Hepatocyte (in vitro differentiated cells): ENCODE measurements around the gene FFAR2. TPM values are rescaled to one million over a fixed set of nuclear protein-coding genes. Genes with fewer than 3 reads are reported as not detected.

Experiments
- DNase-seq: peaks from one replicate; pipeline ENCODE4 v3.0.0-alpha.2; 2016; ENCODE audit warnings: low spot score
- H2AFZ ChIP-seq: fragments of 200-600 bp; sonication (generic); 2 replicates; pipeline ENCODE4 v1.6.0; 2016; ENCODE audit warnings: antibody characterized with exemption, mild to moderate bottlenecking
- H3K27ac ChIP-seq: fragments of 200-600 bp; sonication (generic); 2 replicates; pipeline ENCODE4 v1.5.1; 2016; ENCODE audit warnings: mild to moderate bottlenecking
- H3K27me3 ChIP-seq: fragments of 200-600 bp; sonication (generic); 2 replicates; pipeline ENCODE4 v1.6.1; 2016
- H3K36me3 ChIP-seq: fragments of 200-600 bp; sonication (generic); replicated peaks from 2 replicates; pipeline ENCODE4 v1.5.1; 2016; ENCODE audit warnings: low read depth; ENCODE audit not compliant: insufficient read depth
- H3K4me1 ChIP-seq: fragments of 200-600 bp; sonication (generic); 2 replicates; pipeline ENCODE4 v1.5.1; 2016; ENCODE audit warnings: mild to moderate bottlenecking, moderate library complexity; ENCODE audit not compliant: insufficient read depth
- H3K4me2 ChIP-seq: fragments of 200-600 bp; sonication (generic); 2 replicates; pipeline ENCODE4 v1.6.0; 2016
- H3K4me3 ChIP-seq: fragments of 200-600 bp; sonication (generic); 2 replicates; pipeline ENCODE4 v1.5.1; 2016; ENCODE audit warnings: mild to moderate bottlenecking
- H3K79me2 ChIP-seq: fragments of 200-600 bp; sonication (generic); 2 replicates; pipeline ENCODE4 v1.6.0; 2017; ENCODE audit warnings: mild to moderate bottlenecking
- H3K9me2 ChIP-seq: fragments of 200-600 bp; sonication (generic); replicated peaks from 2 replicates; pipeline ENCODE4 v1.6.0; 2017; ENCODE audit warnings: mild to moderate bottlenecking; ENCODE audit not compliant: insufficient read depth
- H3K9me3 ChIP-seq: fragments of 200-600 bp; sonication (generic); 2 replicates; pipeline ENCODE4 v1.5.1; 2016; ENCODE audit warnings: low read depth, mild to moderate bottlenecking
- H4K20me1 ChIP-seq: fragments of 200-600 bp; sonication (generic); 2 replicates; pipeline ENCODE4 v1.6.0; 2016; ENCODE audit warnings: mild to moderate bottlenecking; ENCODE audit not compliant: insufficient read depth, poor library complexity, severe bottlenecking
- CTCF ChIP-seq: fragments of 200-600 bp; sonication (generic); IDR thresholded peaks from 2 replicates; pipeline ENCODE4 v1.5.1; 2016; ENCODE audit warnings: antibody characterized with exemption, mild to moderate bottlenecking; ENCODE audit not compliant: poor library complexity
- EZH2 ChIP-seq: fragments of 200-600 bp; sonication (generic); IDR thresholded peaks from 2 replicates; pipeline ENCODE4 v1.6.1; 2016; ENCODE audit warnings: antibody characterized with exemption, mild to moderate bottlenecking, borderline replicate concordance
- EZH2phosphoT487 ChIP-seq: fragments of 200-600 bp; sonication (generic); IDR thresholded peaks from one replicate; pipeline ENCODE4 v1.6.1; 2018; ENCODE audit warnings: antibody characterized with exemption, mild to moderate bottlenecking, low read depth, moderate library complexity; ENCODE audit not compliant: unreplicated experiment, severe bottlenecking
- WGBS: methylation state at CpG from one replicate; pipeline ENCODE4 v1.1.6; 2016; ENCODE audit warnings: low lambda C conversion rate; ENCODE audit errors: missing lambda C conversion rate; 5-methylcytosine and 5-hydroxymethylcytosine counted together
- polyA plus RNA-seq: library from polyadenylated mRNA; unstranded; fragments of >200 nt; fragmentation: Nextera tagmentation; extraction: Ambion mirVana; gene quantifications from 2 replicates; pipeline ENCODE4 v1.2.1, GENCODE V29; 2016
- total RNA-seq: library from RNA; depleted of rRNA; stranded (reverse); fragments of >200 nt; gene quantifications from 2 replicates; pipeline ENCODE4 v1.2.3, GENCODE V29; 2014

The FFAR2 gene
- total and polyA plus RNA-seq, 2 experiments from 2014 or later = 0.20 TPM; not detected in 1

DNA sequence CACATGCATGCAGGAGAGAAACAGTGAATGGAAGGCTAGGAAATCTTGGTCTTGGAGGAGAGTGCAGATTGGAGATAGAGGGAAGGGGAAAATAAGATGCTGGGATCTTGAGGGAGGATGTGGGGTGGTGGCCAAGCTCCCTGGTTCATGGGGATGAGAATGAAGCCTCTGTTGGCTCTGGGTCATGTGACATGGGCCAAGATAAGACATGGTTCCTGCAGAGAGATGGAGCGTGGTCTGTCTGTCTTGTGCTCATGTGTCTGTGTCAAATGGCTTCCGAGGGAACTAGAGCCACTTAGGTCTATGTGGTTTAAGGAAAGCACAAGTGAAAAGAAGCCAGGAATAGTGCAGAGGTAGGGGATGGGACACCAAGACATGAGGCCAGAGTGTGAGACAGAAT is 30.8 kb upstream of the FFAR2 start:
- Histone ChIP-seq H3K9me2 (no peaks in the 10 kb centered on the region), H3K79me2 (no peaks in the 10 kb centered on the region), H4K20me1 (no peaks in the 10 kb centered on the region), H3K36me3 (no peaks in the 10 kb centered on the region), H3K4me2 (no peak overlapping the region), H3K4me3 (no peak overlapping the region), H3K27ac (no peak overlapping the region), H3K27me3 (peaks cover 6% of the 10 kb centered on the region), H3K9me3 (no peaks in the 10 kb centered on the region), H3K4me1 (peaks cover 4% of the 10 kb centered on the region), H2AFZ (no peak overlapping the region)
- TF ChIP-seq EZH2 = no peak
- no peak for TF ChIP-seq EZH2phosphoT487
- TF ChIP-seq CTCF = no peak
- DNase-seq = no peak
- 93% methylated on average over 2 of the region's 2 CpGs for WGBS

DNA sequence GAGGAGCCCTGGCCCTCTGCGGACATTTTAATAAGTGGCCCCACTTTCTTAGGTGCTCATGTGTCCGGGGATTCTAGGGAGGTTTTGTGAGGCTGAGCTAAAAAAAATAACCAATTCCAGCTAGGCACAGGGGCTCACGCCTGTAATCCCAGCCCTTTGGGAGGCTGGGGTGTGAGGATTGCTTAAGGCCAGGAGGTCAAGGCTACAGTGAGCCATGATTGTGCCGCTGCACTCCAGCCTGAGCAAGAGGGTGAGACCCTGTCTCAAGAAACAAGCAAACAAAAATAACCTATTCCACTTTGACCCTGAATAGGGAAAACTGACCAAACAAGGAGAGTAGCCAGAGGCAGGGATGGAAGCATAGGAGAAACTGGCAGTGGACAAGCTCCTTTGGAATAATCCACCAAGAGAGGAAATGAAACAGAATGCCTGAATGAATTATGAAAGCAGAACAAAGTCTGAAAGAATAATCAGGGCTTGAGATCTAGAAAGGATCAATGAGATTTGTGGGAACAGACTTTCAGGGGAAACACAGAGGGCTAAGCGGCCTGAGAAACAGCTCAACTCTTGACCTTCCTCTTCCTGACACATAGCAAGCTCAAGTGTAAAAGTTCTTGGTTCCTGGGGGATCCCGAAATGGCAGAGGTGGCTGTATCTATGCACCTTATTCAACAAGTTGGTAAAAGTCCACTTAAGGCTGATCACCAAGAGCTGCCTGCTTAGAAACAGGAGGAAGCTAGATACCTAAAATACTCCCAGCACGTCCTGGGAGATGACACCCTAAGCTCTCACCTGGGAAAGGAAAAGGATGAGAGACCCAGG is 30.1 kb upstream of the FFAR2 start:
- H3K4me3 ChIP-seq = no peak overlapping the region
- no peak for TF ChIP-seq EZH2phosphoT487
- no peaks in the 10 kb centered on the region for H3K79me2 ChIP-seq
- 88% methylated on average over 7 of the region's 7 CpGs for WGBS
- no peaks in the 10 kb centered on the region for H3K36me3 ChIP-seq
- H3K9me3 ChIP-seq = no peaks in the 10 kb centered on the region
- H4K20me1 ChIP-seq = no peaks in the 10 kb centered on the region
- H3K4me2 ChIP-seq = no peak overlapping the region
- H3K4me1 ChIP-seq = peaks cover 4% of the 10 kb centered on the region
- DNase-seq = no peak
- no peak overlapping the region for H2AFZ ChIP-seq
- peaks cover 6% of the 10 kb centered on the region for H3K27me3 ChIP-seq
- H3K9me2 ChIP-seq = no peaks in the 10 kb centered on the region
- no peak overlapping the region for H3K27ac ChIP-seq

DNA sequence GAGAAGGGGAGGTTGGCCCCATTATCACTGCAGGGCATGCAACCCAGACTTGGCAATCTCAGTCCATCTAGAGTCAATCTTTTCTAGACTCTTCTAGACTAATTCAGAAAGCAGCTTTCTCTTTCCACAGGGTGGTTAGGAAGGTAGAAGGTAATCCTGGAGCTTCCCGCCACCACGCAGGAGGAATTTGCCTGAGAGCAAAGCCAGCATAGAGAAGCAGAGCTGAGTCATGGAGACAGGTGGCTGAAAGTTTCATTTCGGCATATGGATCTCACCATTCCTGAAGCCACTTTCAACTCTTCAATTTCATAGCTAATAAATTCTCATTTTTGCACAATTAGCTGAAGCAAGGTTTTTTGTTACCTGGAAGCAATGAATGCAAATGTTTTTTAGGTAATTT is 29.0 kb upstream of the FFAR2 start:
- Histone ChIP-seq H3K9me2 (no peaks in the 10 kb centered on the region), H3K36me3 (no peaks in the 10 kb centered on the region), H3K4me1 (peaks cover 4% of the 10 kb centered on the region), H3K27me3 (peaks cover 6% of the 10 kb centered on the region), H3K79me2 (no peaks in the 10 kb centered on the region), H2AFZ (no peak overlapping the region), H3K27ac (no peak overlapping the region), H3K4me2 (no peak overlapping the region), H3K4me3 (no peak overlapping the region), H3K9me3 (no peaks in the 10 kb centered on the region), H4K20me1 (no peaks in the 10 kb centered on the region)
- DNase-seq = no peak
- WGBS = 62% methylated on average over 3 of the region's 3 CpGs
- TF ChIP-seq CTCF (no peak), EZH2 (no peak), EZH2phosphoT487 (no peak)

GRCh38 chr19:35419805-35420204 is 28.3 kb upstream of the FFAR2 start:
- H3K4me2 ChIP-seq = no peak overlapping the region
- DNase-seq = no peak
- no peak overlapping the region for H3K4me3 ChIP-seq
- H3K9me2 ChIP-seq = no peaks in the 10 kb centered on the region
- H3K27ac ChIP-seq = peak overlapping the region; percentile 81
- no peaks in the 10 kb centered on the region for H3K79me2 ChIP-seq
- TF ChIP-seq EZH2phosphoT487 (no peak), CTCF (no peak), EZH2 (no peak)
- peaks cover 6% of the 10 kb centered on the region for H3K27me3 ChIP-seq
- peaks cover 4% of the 10 kb centered on the region for H3K4me1 ChIP-seq
- H4K20me1 ChIP-seq = no peaks in the 10 kb centered on the region
- WGBS = 79% methylated on average over 5 of the region's 5 CpGs
- no peaks in the 10 kb centered on the region for H3K9me3 ChIP-seq
- no peak overlapping the region for H2AFZ ChIP-seq
- H3K36me3 ChIP-seq = no peaks in the 10 kb centered on the region
